PC-9 (cell line): Measurements from ENCODE around the gene DNAH11.

ENCODE experiments used
- EZH2 ChIP-seq: fragments of 200-600 bp; sonication (generic); IDR thresholded peaks from 2 replicates; pipeline ENCODE4 v1.8.0; 2017; ENCODE audit warnings: antibody characterized with exemption, low read depth
- TF ChIP-seq, protein P1 (sequence below): fragments of 200-600 bp; sonication (generic); conservative IDR thresholded peaks from 2 replicates; pipeline ENCODE4 v1.6.1; 2017; ENCODE audit warnings: mixed run types, antibody characterized with exemption, mild to moderate bottlenecking, moderate library complexity

DNA sequence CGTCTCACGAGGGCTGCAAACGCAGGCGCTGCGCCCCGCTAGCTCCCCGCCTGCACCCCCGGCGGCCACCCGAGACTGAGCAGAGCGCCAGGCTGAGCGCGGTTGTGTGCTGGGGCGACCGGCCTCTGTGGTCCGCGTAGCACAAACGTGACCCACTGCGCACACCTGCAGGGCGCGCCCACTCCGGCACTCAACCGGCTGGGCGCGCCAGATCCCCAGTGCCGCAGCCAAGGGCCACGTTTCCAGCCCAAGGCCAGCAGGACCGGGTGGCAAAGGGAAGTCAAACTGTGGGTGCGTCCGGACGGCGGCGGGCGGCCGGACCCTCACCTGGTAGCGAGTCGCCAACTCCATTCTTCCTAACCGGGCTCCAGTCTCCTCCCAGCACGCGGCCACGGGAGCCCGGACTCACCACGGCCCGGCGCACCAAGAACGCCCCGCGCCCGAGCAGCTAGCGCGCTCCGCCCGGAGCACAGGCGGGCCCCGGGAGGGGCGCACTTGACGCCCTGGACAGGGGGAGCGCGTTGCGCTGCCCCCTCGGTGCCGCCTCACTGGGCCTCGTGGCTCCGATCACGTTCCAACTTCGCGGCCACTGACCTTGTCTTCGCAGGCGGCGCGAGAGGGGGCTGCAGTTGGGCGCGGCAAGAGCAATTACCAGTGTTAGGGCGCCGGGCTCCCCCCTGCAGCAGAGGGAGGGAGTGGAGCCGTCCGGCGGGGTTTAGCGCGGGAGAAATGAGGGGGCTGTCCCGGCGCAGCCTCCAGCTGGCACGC, 402.8 kb downstream of the DNAH11 start, which contains the start of gene CDCA7L:
- no peak for TF ChIP-seq EZH2
- TF ChIP-seq, protein P1, sequence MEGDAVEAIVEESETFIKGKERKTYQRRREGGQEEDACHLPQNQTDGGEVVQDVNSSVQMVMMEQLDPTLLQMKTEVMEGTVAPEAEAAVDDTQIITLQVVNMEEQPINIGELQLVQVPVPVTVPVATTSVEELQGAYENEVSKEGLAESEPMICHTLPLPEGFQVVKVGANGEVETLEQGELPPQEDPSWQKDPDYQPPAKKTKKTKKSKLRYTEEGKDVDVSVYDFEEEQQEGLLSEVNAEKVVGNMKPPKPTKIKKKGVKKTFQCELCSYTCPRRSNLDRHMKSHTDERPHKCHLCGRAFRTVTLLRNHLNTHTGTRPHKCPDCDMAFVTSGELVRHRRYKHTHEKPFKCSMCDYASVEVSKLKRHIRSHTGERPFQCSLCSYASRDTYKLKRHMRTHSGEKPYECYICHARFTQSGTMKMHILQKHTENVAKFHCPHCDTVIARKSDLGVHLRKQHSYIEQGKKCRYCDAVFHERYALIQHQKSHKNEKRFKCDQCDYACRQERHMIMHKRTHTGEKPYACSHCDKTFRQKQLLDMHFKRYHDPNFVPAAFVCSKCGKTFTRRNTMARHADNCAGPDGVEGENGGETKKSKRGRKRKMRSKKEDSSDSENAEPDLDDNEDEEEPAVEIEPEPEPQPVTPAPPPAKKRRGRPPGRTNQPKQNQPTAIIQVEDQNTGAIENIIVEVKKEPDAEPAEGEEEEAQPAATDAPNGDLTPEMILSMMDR: no peak
